Muscle layer of colon (tissue), 2 donors: ENCODE results near the gene TMEM185A.
"Not testable (repeated sequence)": the region's sequence is repeated elsewhere in the genome, so short reads cannot be mapped to it uniquely, and the experiment has no call there.

ENCODE experiments used
- H3K27ac ChIP-seq: one replicate; pipeline ENCODE4 v1.7.0; 2013; ENCODE audit warnings: low read depth, mild to moderate bottlenecking, low read length, moderate library complexity
- H3K27me3 ChIP-seq, 2 donors: one replicate each; pipeline ENCODE4 v1.7.0; 2013; ENCODE audit warnings: low read length in 2 of 2, mild to moderate bottlenecking in 2 of 2; ENCODE audit not compliant: insufficient read depth in 2 of 2, control insufficient read depth in 1 of 2
- H3K36me3 ChIP-seq: one replicate; pipeline ENCODE4 v1.7.0; 2013; ENCODE audit warnings: mild to moderate bottlenecking, low read length; ENCODE audit not compliant: insufficient read depth
- H3K4me1 ChIP-seq: one replicate; pipeline ENCODE4 v1.7.0; 2013; ENCODE audit warnings: mild to moderate bottlenecking, low read length; ENCODE audit not compliant: insufficient read depth
- H3K4me3 ChIP-seq, 2 donors: one replicate each; pipeline ENCODE4 v1.7.0; 2013; ENCODE audit warnings: low read length in 2 of 2, low read depth in 1 of 2, mild to moderate bottlenecking in 1 of 2, moderate library complexity in 1 of 2
- H3K9ac ChIP-seq: one replicate; pipeline ENCODE4 v1.7.0; 2013; ENCODE audit warnings: low read length
- H3K9me3 ChIP-seq: one replicate; pipeline ENCODE4 v1.7.0; 2013; ENCODE audit warnings: mild to moderate bottlenecking, low read length
- donor health status: abdominal sarcoma.
- donor health status: Adenocarcinoma of cecum.

TMEM185A gene

GRCh38 chrX:149549701-149550100 is 81.9 kb downstream of the TMEM185A start, which contains the start of gene HSFX3:
TSS of gene HSFX3 (minus strand) at chrX:149549924. CDS start at chrX:149549852, 72 bp downstream.
- not testable (repeated sequence) for H3K27me3 ChIP-seq, H3K9ac ChIP-seq, H3K4me1 ChIP-seq, H3K9me3 ChIP-seq, H3K36me3 ChIP-seq, H3K4me3 ChIP-seq, H3K27ac ChIP-seq

- not testable (repeated sequence) for H3K9me3 ChIP-seq, H3K36me3 ChIP-seq, H3K27me3 ChIP-seq, H3K27ac ChIP-seq, H3K9ac ChIP-seq, H3K4me3 ChIP-seq, H3K4me1 ChIP-seq
Observed at GRCh38 chrX:149547782-149548181, 83.8 kb downstream of the TMEM185A start.

- H3K4me3 ChIP-seq, H3K4me1 ChIP-seq, H3K36me3 ChIP-seq, H3K27me3 ChIP-seq, H3K9me3 ChIP-seq, H3K27ac ChIP-seq, H3K9ac ChIP-seq: not testable (repeated sequence)
Observed at GRCh38 chrX:149546962-149547361, 84.6 kb downstream of the TMEM185A start.
